A549 (cell line): ENCODE data around the gene CXCL1.

Experiments
- CEBPB ChIP-seq, 2 experiments: fragments of >200 bp in 1 of 2; sonication (Bioruptor Twin) in 1 of 2; formaldehyde crosslinking in 1 of 2; IDR thresholded peaks; 2 replicates each; pipeline ENCODE4 v1.6.1; 2012 to 2016
- CHD4 ChIP-seq: fragments of 200-600 bp; sonication (generic); IDR thresholded peaks from 2 replicates; pipeline ENCODE4 v1.6.1; 2016; ENCODE audit warnings: antibody characterized with exemption, mild to moderate bottlenecking, borderline replicate concordance
- ESRRA ChIP-seq: fragments of 150-350 bp; IDR thresholded peaks from 2 replicates; pipeline ENCODE4 v1.6.1; 2014; ENCODE audit warnings: mild to moderate bottlenecking, low read length, borderline replicate concordance
- KDM1A ChIP-seq: fragments of 200-600 bp; sonication (generic); IDR thresholded peaks from 2 replicates; pipeline ENCODE4 v1.6.1; 2016; ENCODE audit warnings: low read depth, mild to moderate bottlenecking
- MAFK ChIP-seq: fragments of 450-650 bp; IDR thresholded peaks from 2 replicates; pipeline ENCODE4 v1.6.1; 2014; ENCODE audit not compliant: partially characterized antibody
- TF ChIP-seq, protein P1 (sequence below): fragments of >200 bp; sonication (Bioruptor Twin); formaldehyde crosslinking; IDR thresholded peaks from 3 replicates; pipeline ENCODE4 v1.5.1; 2016

DNA sequence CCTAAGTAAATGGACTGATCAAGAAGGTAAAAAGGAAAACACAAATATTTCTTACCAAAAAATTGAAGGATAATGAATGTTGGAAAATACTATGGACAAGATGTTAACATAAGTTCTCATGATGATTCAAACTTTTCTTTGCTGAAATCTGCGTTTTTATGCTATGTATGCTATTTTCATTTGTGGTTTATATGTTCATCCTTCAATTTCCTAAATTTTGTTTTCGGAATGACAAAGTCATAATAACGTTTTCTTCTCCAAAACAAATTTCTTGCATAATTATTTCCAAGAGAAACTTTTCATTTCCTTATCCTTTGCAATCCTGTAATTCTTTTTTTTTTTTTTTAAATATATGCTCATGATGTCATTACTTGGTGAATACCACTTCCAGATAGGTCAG lies 8.3 kb upstream of the CXCL1 start:
- TF ChIP-seq KDM1A = no peak
- TF ChIP-seq MAFK = no peak
- no peak for TF ChIP-seq CEBPB (IDR thresholded peaks at IDR 0.05)
- no peak for TF ChIP-seq CHD4
- TF ChIP-seq, protein P1, sequence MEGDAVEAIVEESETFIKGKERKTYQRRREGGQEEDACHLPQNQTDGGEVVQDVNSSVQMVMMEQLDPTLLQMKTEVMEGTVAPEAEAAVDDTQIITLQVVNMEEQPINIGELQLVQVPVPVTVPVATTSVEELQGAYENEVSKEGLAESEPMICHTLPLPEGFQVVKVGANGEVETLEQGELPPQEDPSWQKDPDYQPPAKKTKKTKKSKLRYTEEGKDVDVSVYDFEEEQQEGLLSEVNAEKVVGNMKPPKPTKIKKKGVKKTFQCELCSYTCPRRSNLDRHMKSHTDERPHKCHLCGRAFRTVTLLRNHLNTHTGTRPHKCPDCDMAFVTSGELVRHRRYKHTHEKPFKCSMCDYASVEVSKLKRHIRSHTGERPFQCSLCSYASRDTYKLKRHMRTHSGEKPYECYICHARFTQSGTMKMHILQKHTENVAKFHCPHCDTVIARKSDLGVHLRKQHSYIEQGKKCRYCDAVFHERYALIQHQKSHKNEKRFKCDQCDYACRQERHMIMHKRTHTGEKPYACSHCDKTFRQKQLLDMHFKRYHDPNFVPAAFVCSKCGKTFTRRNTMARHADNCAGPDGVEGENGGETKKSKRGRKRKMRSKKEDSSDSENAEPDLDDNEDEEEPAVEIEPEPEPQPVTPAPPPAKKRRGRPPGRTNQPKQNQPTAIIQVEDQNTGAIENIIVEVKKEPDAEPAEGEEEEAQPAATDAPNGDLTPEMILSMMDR = no peak
- no peak for TF ChIP-seq ESRRA
